Activated gamma-delta T cell (primary cell): Measurements from ENCODE around the gene TPD52L2.
"Not testable (repeated sequence)": the region's sequence is repeated elsewhere in the genome, so short reads cannot be mapped to it uniquely, and the experiment has no call there.

Source experiments
- DNase-seq: peaks from one replicate; lab custom pipeline; 2025; lab: John Stamatoyannopoulos, UW

Gene TPD52L2

GRCh38 chr20:63895952-63896263 is 30.8 kb downstream of the TPD52L2 start:
- DNase-seq: no peak

GRCh38 chr20:63896264-63897105 is 31.4 kb downstream of the TPD52L2 start:
- no peak for DNase-seq

- DNase-seq: no peak
Measured at GRCh38 chr20:63897978-63898561, 33.0 kb downstream of the TPD52L2 start.

GRCh38 chr20:63898882-63899558 is 34.0 kb downstream of the TPD52L2 start:
- DNase-seq: no peak

GRCh38 chr20:63900413-63900812 is 35.3 kb downstream of the TPD52L2 start:
- DNase-seq: no peak

- no peak for DNase-seq
Measured at GRCh38 chr20:63903796-63904561, 38.9 kb downstream of the TPD52L2 start.

GRCh38 chr20:63908008-63908682 is 43.1 kb downstream of the TPD52L2 start:
- no peak for DNase-seq

GRCh38 chr20:63911176-63911575 is 46.1 kb downstream of the TPD52L2 start:
- no peak for DNase-seq

GRCh38 chr20:63913768-63914167 is 48.7 kb downstream of the TPD52L2 start:
- no peak for DNase-seq

GRCh38 chr20:63915471-63915870 is 50.4 kb downstream of the TPD52L2 start:
- DNase-seq: no peak

GRCh38 chr20:63916371-63916939 is 51.4 kb downstream of the TPD52L2 start:
- not testable (repeated sequence) for DNase-seq

- DNase-seq: no peak
Measured at GRCh38 chr20:63917811-63918210, 52.7 kb downstream of the TPD52L2 start.

- DNase-seq: no peak
Measured at GRCh38 chr20:63919130-63919529, 54.1 kb downstream of the TPD52L2 start.

GRCh38 chr20:63920226-63920625 is 55.2 kb downstream of the TPD52L2 start:
- no peak for DNase-seq

GRCh38 chr20:63923651-63924050 is 58.6 kb downstream of the TPD52L2 start:
- DNase-seq: no peak

GRCh38 chr20:63924241-63924640 is 59.2 kb downstream of the TPD52L2 start:
- DNase-seq: no peak

- no peak for DNase-seq
Measured at GRCh38 chr20:63926298-63926697, 61.2 kb downstream of the TPD52L2 start.

- no peak for DNase-seq
Measured at GRCh38 chr20:63929071-63929470, 64.0 kb downstream of the TPD52L2 start.

GRCh38 chr20:63929473-63929883 is 64.4 kb downstream of the TPD52L2 start:
- not testable (repeated sequence) for DNase-seq

GRCh38 chr20:63930971-63931553 is 66.0 kb downstream of the TPD52L2 start:
- no peak for DNase-seq

GRCh38 chr20:63931735-63932134 is 66.7 kb downstream of the TPD52L2 start:
- no peak for DNase-seq
